Measurements from ENCODE around the gene STRN.
"Not testable (repeated sequence)": the region's sequence is repeated elsewhere in the genome, so short reads cannot be mapped to it uniquely, and the experiment has no call there.

The STRN gene, protein sequence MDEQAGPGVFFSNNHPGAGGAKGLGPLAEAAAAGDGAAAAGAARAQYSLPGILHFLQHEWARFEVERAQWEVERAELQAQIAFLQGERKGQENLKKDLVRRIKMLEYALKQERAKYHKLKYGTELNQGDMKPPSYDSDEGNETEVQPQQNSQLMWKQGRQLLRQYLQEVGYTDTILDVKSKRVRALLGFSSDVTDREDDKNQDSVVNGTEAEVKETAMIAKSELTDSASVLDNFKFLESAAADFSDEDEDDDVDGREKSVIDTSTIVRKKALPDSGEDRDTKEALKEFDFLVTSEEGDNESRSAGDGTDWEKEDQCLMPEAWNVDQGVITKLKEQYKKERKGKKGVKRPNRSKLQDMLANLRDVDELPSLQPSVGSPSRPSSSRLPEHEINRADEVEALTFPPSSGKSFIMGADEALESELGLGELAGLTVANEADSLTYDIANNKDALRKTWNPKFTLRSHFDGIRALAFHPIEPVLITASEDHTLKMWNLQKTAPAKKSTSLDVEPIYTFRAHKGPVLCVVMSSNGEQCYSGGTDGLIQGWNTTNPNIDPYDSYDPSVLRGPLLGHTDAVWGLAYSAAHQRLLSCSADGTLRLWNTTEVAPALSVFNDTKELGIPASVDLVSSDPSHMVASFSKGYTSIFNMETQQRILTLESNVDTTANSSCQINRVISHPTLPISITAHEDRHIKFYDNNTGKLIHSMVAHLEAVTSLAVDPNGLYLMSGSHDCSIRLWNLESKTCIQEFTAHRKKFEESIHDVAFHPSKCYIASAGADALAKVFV

GRCh38 chr2:36966370-36967235 lies at the start of gene STRN:
Gene STRN, minus strand, starts transcription at chr2:36966536. Its CDS starts 73 bp downstream, at chr2:36966463.
- DNase-seq (ENCODE audit: low spot score): peak; percentile 99

DNA sequence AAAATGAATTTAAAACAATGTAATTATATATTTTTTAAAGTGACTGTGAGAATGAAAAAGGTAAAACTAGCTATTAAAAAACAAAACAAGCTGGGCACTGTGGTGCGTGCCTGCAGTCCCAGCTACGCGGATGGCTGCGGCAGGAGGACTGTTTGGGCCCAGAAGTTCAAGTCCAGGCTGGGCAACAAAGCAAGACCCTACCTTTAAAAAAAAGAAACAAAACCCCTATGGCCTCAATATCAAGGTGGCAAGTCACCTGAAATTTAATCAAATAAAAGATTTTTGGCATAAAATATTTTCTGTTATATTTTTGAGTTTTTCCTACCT lies 46.9 kb upstream of the STRN start:
- DNase-seq (ENCODE audit: low spot score): no peak

DNA sequence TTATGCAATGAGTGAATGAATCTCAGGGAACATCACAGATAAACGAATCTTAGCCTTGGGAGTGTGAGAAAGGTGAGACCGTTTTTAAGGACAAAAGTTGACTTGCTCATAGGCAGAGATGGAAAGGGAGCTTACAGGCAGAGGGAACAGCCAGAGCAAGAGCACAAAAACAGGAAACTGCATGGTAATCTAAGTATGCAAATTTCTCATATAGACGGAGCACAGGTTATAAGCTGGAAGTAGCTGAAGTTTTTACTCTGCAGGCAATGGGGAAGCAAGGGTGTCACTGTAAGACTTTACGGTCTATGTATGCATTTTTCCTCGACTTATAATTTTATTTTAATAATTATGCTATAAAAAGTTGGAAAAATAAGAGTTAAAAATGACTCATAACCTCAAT lies 44.8 kb upstream of the STRN start:
- DNase-seq (ENCODE audit: low spot score): peak; percentile 15

- no peak for DNase-seq (ENCODE audit: low spot score)
These were observed 39.0 kb upstream of the STRN start for GRCh38 chr2:37005118-37005868.

DNA sequence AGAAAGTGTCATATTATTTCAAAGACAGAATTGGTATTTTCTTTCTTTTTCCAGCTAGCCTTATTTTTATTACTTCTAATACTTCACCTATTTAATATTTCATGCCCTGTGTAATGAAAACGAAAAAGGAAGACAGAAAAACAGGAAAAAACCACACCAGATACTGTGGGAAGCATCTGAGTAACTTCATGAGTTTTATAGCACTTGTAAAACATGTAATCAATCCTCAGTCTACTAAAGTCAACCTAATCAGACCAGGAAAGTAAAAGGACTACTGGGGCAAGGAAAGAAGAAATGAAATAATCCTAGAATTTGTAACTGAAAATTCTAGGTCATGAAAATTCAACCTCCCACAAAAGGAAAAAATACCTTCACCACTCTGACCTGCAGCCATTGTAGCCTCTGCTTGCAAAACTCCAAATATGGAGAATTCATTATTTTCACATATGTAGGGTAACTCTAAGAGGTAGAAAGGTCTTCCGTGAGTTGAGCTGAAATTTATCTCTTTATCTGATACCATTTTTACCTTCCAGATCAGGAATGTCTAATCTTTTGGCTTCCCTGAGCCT lies 34.7 kb upstream of the STRN start:
- DNase-seq (ENCODE audit: low spot score): no peak

- no peak for DNase-seq (ENCODE audit: low spot score)
These were observed 34.0 kb upstream of the STRN start for GRCh38 chr2:37000318-37000717.

DNA sequence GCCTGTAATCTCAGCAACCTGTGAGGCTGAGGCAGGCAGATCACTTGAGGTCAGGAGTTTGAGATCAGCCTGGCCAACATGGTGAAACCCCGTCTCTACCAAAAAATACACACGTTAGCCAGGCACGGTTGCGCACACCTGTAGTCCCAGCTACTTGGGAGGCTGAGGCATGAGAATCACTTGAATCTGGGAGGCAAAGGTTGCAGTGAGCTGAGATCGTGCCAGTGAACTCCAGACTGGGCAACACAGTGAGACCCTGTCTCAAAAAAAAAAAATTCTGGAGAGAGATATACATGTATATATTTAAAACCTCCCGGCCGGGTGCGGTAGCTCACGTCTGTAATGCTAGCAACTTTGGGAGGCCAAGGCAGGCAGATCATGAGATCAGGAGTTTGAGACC lies 33.1 kb upstream of the STRN start:
- DNase-seq (ENCODE audit: low spot score): not testable (repeated sequence)

DNA sequence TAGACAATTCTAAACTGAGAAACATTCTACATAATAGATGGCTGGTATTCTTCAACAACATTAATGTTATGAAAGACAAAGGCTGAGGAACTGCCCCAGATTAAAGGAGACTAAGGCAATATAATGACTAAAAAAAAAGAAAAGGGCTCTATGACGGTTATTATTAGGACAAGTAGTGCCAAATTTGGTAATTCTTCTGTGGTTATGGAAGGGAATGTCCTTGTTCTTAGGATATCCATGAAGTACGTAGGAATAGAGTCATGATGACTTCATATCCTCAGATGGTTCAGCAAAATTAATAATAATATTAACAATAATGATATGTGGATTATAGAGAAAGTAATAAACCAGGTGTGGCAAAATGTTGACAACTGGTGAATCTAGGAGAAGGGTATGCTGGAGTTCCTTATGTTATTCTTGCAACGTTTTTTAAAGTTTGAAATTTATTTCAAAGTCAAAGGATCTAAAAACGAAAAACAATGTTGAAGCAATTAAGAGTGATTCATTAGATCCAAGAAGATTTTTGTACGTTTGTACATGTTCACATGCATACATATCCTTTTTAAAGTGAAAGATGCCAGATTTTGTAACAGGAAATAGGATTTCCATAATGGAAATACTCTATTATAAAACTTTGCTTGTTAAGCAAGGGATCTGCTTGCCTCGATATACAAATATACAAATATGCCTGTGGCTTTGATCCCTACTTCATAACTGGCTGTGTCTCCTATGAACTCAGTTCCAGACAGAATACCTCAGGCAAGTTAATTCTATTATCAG lies 27.7 kb upstream of the STRN start:
- no peak for DNase-seq (ENCODE audit: low spot score)

DNA sequence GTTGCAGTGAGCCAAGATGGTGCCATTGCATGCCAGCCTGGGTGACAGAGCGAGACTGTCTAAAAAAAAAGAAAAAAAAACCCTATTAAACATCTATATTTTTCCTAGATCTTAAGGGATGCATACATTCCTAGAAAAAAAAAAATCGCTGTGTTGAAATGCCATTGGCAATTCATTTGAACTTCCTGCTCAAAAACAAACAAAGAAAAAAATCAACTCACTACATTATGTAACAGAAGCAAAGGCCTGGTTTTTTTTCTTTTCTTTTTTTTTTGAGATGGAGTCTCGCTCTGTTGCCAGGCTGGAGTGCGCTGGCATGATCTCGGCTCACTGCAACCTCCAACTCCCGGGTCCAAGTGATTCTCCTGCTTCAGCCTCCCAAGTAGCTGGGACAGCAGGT lies 21.7 kb upstream of the STRN start:
- no peak for DNase-seq (ENCODE audit: low spot score)

- DNase-seq (ENCODE audit: low spot score): no peak
These were observed 16.1 kb upstream of the STRN start for GRCh38 chr2:36982467-36982866.

- DNase-seq (ENCODE audit: low spot score): no peak
These were observed 15.6 kb upstream of the STRN start for GRCh38 chr2:36981911-36982310.

GRCh38 chr2:36979007-36979406 lies 12.7 kb upstream of the STRN start:
- not testable (repeated sequence) for DNase-seq (ENCODE audit: low spot score)

DNA sequence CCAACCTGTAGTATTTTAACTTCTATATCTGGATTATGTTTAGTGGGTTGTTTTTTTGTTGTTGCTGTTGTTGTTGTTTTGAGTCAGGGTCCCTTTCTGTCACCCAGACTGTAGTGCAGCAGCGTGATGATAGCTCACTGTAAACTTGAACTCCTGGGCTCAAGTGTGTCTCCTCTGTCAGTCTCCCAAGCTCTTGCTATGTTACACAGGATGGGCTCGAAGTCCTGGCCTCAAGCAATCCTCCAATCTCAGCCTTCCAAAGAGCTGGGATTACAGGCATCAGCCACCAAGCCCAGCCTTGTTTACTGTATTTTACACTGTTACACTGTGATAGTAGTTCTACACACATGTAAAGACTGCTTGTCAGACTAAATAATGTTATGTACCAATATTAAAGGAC lies 9.7 kb upstream of the STRN start:
- no peak for DNase-seq (ENCODE audit: low spot score)

- DNase-seq (ENCODE audit: low spot score): no peak
These were observed 9.0 kb upstream of the STRN start for GRCh38 chr2:36975306-36975705.

- DNase-seq (ENCODE audit: low spot score): no peak
These were observed 7.0 kb upstream of the STRN start for GRCh38 chr2:36973320-36973719.

GRCh38 chr2:36971990-36972389 lies 5.7 kb upstream of the STRN start:
- no peak for DNase-seq (ENCODE audit: low spot score)

GRCh38 chr2:36967236-36967876 lies 1.0 kb upstream of the STRN start:
- no peak for DNase-seq (ENCODE audit: low spot score)

GRCh38 chr2:36965751-36966369 lies 476 bp downstream of the STRN start:
- DNase-seq (ENCODE audit: low spot score): no peak

- DNase-seq (ENCODE audit: low spot score): no peak
These were observed 1.1 kb downstream of the STRN start for GRCh38 chr2:36965206-36965605.
